DMS 273 (cell line): ENCODE data around the gene GRM2.

ENCODE experiments used
- DNase-seq: peaks from one replicate; lab custom pipeline; 2025; ENCODE audit not compliant: unreplicated experiment; lab: John Stamatoyannopoulos, UW

Gene GRM2

DNA sequence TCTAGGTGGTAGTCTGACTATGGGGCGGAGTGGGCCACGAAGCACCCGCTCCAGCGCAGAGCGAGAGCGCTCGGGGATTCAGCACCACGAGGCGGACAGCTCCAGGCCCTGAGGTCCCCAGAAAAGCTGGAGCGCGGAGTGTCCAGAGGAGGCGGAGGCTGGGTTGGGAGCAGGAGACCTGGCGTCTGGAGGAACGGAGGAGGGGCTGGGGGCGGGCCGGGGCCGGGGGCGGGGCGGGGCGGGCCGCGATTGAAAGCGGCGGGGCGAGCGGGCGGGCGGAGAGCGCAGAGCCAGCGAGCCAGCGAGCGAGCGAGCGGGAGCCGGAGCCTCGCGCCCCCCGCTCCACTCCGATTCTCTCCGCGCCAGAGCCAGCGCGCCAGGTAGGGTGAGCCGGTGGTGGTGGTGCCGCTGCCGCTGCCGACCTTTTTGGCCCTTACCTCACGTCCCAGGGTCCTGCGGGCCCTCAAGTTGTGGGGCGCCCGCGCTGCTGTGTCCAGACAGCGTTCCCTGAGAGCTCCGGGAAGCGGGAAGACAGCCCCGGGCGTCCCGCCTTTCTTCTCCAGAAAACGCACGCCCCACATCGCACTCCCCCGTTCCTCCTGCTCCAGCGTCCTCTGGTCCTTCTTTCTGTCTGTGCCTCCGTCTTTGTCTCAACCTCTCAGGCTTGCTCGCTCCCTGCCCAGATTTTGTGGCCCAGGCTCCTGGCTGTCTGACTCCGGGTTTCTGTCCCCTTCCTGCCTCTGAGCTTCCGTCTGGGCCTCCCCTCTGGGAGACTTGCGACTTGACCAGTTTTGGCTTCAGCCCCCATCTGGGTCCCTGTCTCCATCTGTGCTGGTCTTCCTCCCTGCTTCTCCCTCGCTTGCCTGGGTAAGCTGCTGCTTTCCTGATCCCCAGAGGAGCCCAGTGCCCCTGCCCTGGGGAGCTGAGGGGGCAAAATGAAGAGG, at the start of gene GRM2:
GRM2 (plus strand) TSS at position 281 of the 944 bp plus-strand sequence. CDS start 1,916 bp downstream, outside the sequence.
- peak; percentile 92 for DNase-seq

DNA sequence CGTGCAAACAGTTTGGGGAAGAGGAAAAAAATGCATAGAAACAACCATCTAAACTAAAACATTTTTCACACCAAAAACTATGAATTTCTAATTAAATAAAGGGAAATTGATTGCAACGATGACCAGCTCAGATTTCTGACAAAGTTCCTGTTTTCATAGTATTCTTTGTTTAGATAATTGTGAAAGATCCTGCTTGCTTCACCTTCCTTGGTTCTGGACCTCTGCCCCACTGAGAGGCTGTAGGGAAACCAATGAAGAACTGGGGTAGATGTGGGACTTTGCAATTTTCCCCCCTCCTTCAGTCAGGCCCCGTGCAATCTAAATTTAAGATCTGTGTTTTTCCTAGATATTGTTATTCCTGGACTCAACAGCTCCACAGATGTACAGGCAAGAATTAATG, 49.6 kb upstream of the GRM2 start:
- DNase-seq = no peak

DNA sequence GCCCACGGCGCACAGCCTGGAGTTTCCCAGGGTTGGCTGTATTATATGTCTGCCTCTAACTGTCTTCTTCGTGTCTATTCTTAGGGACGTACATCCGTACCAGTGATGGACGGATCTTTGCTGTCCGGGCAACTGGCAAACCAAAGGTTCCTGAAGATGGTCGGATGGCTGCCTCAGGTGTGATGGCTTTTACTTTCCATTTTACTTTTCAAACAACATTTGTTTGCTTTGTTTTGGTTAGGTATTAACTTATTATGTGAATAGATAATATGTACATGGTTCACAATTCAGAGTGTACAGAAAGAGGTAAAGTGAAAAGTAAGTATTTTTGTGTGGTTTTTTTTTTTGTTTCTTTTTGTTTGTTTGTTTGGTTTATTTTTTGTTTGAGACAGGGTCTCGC, 46.9 kb upstream of the GRM2 start:
- DNase-seq = no peak

DNA sequence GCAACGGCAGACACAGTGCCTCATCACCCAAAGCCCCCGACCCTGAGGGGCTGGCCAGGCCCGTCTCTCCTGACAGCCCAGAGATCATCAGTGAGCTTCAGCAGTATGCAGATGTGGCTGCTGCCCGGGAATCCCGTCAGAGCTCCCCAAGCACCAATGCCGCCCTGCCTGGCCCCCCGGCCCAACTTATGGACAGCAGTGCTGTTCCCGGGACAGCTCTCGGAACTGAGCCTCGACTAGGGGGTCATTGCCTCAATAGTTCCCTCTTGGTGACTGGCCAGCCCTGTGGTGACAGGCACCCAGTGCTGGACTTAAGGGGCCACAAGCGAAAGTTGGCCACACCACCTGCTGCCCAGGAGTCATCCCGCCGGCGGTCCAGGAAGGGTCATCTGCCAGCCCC, 44.4 kb upstream of the GRM2 start:
- no peak for DNase-seq

DNA sequence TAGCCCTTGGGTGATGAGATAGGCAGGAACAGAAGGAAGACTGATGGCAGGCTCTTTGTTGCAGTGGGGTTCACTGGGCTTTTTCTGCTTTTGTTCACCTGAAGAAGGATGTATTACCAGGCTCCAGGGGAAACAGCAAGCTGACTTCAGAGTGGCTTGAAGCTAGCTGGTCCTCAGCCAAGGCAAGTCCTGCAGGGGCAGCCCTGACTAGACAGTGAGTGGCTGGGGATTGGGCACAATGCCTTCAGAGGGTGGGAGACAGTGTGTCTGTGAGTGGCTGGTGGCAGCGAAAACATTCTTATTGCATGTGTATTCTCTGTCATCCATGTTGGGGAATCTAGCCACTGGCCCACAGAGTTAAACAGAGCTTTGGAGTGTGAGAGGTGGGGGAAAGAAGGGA, 38.1 kb upstream of the GRM2 start:
- no peak for DNase-seq

DNA sequence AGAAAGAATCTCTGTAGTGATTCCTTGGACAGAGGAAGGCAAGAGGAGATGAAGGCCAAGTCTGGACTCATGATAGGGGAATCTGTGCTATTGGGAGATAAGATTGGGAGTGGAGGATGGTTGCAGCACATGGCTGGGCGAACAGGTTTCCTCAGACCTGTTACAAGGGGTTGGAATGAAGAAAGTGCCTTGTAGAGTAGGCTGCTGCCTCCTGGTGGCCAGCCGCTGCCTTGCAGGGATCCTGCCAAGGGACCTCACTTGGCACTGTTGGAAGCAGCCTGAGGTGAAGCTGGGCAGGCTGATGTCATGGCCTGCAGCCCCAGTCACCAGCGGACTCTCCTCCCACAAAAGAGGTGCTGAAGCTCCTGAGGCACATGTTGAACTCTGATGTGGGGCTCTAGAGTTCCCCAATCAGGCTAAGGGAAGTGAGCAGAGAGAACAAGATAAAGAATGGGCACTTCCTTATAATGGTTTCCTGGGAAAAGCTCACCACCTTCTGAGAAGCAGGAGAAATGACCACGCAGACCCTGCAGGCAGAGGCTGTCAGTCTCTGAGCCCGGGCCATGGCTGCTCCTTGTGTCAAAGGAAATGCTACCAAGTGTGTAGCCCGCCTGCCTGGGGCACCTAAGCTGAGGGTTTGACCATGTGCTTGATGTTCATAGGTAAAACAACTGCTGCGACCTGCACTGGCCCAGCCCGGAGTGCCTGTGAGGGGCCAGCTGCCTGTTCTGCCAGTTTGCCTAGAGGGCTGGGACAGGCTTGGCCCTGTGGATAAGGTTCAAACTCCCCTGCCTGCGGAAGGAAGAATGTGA, 37.4 kb upstream of the GRM2 start:
- DNase-seq = peak; percentile 89

DNA sequence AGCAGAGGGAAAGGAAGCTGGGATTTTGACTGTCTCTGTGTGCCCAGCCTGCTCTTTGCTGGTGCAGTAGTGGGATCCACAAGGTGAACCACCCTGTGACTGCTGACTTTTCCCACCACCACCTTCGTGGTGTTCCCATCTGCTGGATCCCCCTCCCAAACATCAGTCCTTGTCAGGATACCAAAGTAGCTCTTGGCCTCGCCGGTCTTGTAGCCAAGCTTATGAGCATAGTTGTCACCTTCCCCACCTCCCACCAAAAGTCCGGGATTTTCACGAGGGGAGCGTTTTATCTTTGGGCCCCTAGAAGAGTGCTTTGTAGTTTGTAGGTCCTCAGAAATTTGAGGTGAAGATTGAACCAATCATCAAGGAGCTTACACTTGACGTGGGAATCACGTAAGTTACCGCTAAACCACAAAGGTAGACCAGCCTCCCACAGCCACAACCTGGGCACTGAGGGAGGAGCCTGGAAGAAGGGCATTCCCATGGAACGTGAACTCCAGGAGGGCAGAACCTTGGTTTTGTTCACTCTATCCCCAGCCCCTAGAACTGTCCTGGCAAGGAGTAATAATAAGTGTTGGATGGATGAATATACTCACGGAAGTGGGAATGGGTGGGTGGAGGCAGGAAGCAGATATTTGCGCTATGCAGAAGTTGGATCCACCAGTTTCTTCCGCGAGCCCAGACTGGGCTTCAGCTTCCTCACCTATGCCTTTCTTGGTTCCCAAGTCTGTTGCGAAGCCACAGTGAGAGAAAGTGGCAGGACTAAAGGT, 36.6 kb upstream of the GRM2 start:
- DNase-seq = no peak

DNA sequence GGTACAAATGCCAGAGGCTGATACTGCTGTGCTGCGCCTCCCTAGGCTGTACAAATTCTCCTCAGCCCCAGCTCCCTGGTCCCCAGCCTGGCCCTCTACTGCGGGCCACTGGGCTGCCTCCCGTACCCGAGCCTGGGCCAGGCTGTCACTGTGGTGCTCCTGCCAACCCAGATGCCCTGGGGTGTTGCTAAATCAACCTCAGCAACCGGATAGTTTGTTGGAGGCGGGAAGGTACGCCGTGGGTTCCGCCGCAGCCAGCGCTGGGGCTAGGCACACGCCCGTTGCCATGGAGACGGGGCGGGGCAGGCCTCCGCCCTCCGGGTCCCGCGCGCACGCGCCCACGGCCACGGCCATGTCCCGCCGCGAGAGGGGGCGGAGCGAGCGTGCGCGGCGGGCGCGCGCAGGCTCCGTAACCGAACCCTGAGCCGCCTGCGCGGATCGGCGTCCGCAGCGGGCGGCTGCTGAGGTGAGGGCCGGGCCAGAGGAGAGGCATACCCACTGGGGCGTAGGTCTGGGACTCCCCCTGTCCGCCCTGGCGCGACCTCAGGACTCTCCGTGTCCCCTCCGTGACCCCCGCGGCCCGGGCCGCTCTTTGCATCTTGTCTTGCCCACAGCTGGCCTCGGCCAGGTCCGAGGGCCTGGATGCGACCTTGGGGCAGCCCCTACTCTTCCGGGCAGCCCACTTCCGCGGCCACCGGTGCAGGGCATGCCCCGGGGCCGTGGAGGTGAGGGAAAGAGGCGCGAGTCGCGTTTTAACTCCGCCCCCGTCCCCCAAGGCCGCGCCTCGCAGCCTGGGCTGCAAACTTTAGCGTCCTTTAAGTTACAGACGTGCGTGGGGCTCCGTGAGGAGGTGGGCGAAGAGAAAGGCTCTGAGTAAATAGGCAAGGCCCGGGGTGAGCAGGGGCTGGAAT, 35.8 kb upstream of the GRM2 start, which contains the start of gene TEX264:
TEX264 (plus strand) TSS at position 430 of the 911 bp plus-strand sequence. CDS start 3,053 bp downstream, outside the sequence.
- DNase-seq = peak; percentile 94

DNA sequence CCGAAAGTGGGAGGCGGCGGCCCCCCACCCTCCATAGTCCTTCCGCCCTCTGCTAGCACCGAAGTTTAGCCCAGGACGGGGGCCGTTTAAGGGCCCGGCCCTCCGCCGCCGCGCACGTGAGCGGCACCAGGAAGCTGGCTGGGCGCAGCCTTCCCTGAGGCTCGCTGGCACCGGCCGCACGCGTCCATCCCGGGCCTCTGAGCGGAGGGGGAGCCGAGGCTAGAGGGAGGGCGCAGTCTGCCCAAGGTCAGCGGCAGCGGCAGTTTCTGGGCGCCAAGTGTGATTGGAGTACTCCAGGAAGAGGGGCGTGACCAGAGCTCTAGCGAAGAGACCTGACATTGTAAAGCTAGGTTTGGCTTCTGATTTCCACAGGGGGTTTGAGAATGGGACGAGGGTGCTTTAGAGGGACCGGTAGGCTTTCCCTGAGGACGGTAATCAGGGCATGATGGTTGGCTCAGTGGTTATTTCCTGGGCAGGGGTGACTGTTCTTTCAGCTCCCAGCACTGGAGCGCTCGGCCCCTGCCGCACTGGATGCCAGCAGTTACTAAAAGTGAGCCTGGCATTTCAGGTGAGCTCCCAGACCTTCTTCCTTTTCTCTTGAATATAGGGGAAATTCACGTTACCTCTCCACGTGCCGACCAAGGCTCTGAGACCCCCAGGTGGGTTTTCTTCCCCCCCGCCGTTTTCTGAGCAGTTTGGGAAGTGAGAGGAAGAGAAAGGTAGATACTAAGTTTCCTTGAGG, 35.0 kb upstream of the GRM2 start:
- DNase-seq = peak; percentile 77

DNA sequence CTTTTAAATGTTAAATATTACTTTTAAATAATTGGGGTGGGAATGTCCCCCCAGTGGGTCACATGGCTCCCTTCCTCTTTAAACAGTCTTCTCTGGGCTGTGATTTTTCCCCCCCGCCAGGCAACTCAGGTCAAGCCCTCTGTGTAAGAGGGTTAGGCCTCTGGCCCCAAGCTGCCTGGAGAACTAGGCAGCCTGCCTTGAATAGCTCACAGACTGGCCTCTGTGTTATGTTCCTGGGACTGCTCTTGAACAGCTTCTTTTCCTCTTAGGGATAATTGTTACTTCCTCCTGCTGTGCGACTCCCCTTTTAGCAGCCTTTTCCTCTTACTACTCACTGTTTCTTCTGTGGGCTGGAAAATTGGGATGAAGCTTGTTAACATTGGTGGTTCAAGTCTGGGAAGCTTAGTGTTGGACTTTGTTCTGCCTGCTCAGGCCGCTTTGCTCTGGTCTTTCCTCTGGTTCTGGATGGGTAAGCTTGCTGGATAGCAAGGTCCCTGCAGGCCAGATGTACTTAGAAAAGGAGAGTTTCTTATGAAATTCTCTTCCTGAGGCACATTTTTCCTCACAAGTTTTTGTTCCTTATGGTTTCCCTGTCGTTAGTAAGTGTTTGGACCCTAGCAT, 33.6 kb upstream of the GRM2 start:
- DNase-seq = no peak

DNA sequence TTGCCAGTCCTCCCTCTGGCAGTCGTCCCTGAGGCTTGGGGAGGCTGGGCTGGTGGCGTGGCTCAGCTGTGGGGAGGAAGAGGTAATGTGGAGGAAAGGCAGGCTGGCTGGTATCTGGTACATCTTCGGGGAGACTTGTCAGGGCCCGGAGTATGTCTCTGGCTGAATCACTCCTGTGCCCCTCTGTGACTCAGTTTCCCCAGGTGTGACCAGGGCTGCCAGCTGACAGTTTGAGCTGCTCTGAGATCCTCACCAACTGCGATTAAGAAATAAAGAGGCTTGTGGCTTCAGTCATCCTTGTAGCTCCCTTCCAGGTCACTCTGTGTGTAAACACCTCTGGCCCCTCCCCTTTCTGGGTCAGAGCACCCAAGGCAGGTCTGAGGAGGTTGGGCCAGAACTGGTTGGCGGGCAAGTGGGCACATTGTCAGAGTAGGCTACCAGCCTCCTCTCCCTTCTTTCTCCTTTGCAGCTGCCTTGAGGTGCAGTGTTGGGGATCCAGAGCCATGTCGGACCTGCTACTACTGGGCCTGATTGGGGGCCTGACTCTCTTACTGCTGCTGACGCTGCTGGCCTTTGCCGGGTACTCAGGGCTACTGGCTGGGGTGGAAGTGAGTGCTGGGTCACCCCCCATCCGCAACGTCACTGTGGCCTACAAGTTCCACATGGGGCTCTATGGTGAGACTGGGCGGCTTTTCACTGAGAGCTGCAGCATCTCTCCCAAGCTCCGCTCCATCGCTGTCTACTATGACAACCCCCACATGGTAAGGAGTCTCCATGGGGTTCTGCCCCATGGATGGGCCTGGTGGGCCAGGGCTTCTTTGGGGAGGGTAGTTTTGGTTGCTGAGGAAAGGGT, 32.8 kb upstream of the GRM2 start:
- no peak for DNase-seq

DNA sequence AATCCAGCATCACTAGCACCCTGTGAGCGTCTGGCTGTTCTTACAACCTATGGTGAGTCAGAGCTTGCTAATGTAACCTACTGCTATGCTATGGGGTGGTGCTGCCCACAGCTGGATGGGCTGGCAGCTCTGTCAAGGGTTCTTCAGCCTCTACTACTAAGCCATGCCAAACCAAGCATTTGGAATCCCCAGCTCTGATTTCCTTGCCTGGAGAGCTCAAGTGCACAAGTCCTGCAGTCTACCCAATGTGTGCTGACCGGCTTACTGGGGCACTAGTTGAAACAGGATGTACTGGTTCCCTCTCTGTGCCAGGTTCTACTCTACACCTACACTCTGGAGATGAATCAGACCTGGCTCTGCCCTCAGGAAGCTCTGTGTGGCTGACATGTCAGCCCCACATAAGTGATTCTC, 31.7 kb upstream of the GRM2 start:
- no peak for DNase-seq

DNA sequence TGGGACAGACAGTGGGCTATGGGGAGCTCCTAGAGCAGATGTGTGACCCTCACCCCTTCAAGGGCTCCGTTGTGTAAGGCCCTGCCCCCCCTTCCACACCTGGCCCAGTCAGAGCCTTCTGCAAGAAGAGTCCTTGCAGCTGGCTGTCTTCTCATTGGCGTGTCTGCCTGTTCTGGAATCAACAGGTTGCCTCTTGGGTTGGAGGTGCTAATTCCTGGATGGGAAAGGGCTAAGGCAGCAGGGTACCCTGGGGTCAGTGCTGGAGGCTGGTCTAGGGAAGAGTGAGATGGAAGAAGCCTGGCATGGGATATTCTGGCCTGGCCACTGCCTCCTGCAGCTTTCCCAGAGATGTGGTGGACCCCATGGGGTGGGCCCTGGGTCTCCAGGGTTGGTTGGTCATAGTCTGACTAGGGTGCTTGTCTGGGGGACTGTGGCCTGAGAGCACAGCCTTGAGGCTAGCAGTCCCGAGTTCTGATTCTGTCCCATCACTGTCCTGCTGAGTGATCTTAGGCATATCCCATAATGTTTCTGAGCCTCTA, 30.7 kb upstream of the GRM2 start:
- no peak for DNase-seq

DNA sequence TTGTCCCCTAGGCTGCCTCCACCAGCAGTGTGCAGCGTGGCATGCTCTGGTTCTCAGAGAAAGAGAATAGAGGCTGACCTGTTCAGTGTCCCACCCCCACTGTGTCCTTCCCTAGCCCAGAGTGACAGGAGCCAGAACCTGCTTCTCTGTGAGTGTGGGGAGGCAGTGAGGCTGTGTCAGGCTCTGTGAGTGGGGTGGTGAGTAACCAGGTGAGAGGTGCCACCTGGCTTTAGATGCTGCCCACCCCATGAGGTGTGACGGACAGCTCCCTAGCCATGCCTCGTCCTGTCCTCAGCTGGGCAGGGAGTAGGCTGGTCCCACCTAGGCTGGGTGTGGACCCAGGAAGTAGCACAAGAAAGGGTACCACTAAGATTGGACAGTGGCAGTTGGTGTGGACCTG, 29.5 kb upstream of the GRM2 start:
- no peak for DNase-seq

DNA sequence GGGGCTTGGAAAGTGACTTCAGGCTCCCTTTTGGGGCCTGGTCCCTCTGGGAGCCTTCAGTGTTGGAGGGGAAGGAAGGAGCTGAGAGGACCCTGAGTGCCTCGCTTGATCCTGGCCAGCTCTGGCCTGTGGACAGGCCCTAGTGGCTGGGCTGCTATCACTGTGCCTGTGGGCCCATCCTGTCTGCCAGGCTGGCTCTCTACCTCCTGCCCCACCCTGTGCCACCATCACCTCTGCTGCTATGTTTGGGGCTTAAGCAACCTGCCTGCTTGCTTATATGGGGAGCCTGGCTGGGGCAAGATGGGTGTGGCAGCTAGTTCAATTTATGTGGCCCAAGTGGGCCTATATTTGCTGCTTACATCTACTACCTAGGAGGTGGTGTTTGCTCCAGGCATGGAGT, 28.7 kb upstream of the GRM2 start:
- DNase-seq = no peak

DNA sequence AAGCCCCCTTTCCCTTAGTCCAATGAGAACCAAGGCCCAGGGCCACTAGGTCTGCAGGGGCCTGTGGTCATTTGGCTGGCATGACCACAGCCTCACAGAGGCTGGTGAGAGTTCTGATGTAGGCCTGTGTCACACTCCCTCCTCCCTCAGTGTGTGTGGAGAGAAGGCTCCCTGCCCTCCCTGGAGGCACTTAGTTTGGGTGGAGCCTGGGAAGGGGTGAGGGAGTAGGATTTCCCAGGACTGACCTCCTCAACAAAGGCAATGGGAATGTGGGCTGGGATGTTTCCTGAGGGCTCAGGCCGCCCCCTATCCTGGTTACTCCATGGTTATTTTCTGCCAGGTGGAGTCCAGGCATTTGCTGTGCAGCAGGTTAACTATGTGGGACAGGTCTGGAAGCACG, 28.2 kb upstream of the GRM2 start:
- DNase-seq = no peak

DNA sequence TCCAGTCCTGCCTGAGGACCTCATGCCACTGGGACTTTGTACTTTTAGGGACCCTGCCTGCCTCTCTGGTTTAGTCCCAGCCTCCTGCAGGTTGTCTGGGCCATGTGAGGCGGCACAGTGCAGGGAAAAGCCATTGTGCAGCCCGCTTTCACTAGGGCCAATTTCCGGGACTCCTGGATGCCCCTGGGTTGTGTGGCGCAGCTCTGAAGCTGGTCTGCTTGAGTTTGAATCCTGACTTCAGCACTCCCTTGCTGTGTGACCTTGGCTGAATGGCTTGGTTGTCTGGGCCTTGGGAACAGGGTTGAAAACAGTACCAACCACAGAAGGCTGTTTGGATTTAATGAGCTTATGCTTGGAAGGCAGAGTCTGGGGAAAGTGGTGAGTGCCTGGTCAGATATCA, 27.6 kb upstream of the GRM2 start:
- DNase-seq = no peak

DNA sequence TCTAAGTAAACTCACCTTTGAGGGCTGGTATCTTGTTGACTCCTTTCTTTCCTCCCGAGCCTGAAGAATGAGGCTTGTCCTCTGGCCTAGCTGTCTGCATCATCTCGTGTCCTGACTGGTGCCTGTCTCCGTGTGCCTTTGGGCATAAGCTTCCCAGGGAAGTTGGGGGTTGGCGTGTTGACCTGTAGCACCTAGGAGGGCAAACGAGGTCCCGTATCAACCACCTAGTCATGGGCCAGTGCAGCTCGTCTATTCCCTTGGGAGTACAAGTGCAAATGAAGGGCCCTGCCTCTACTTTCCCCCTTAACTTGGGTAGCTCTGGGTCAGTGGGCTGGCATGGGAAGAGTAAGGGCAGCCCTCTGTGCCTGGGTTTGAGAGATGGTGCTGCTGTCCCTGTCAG, 27.1 kb upstream of the GRM2 start:
- no peak for DNase-seq
